Activated CD8-positive, alpha-beta memory T cell treated with anti-CD3 and anti-CD28 coated beads for 4 hours (primary cell): Measurements from ENCODE around the gene CCT3.
A peak's percentile ranks its signal among the peaks of the same experiment; 100 is the strongest.
"Not testable (repeated sequence)": the region's sequence is repeated elsewhere in the genome, so short reads cannot be mapped to it uniquely, and the experiment has no call there.

Experiments used
- DNase-seq, 2 donors: peaks; one replicate each; pipeline ENCODE4 v3.0.0-alpha.2; 2020; ENCODE audit warnings: low read depth in 2 of 2

CCT3 gene

DNA sequence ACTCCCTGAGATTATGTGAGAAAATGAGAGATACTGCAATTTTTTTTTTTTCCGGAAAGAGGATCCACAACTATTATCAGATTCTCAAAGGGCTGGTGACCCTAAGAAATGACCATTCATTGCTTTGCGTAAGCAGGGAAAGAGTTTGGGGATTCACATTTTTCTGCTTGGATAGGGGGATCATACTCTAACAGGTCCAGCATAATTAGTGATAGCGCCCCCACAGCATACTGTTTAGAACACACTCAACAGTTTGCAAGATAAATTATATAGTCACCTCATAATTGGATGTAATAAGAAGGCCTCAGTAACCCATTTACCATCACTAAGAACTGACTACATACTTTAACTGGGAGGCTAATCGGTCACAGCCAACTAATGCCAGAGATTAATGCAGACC lies 1.9 kb downstream of the CCT3 start:
- no peak for DNase-seq

DNA sequence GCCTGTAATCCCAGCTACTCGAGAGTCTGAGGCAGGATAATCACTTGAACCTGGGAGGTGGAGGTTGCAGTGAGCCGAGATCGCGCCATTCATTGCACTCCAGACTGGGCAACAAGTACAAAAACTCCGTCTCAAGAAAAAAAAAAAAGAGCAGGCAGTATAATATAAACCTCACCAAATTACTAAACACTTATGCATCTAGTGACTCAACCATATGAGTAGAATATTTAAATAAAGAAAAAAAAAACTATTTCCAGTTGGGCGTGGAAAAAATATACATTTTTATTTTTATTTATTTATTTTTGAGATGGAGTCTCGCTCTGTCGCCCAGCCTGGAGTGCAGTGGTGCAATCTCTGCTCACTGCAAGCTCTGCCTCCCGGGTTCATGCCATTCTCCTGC lies 14.9 kb downstream of the CCT3 start:
- not testable (repeated sequence) for DNase-seq

DNA sequence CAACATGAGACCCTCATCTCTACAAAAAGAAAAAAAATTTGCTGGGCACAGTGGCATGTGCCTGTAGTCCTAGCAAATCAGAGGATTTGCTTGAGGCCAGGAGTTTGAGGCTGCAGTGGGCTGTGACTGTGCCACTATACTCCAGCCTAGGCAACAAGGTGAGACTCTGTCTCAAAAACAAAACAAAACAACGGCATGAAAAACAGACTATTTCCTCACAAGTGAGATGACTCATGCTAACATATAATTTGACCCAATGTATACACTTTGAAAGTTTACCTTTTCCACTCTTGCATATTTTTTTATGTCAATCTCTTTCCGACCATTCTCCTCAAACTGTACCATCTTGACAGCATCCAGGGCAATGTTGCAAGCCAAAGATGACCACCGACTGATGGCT lies 17.5 kb downstream of the CCT3 start:
- DNase-seq: no peak

DNA sequence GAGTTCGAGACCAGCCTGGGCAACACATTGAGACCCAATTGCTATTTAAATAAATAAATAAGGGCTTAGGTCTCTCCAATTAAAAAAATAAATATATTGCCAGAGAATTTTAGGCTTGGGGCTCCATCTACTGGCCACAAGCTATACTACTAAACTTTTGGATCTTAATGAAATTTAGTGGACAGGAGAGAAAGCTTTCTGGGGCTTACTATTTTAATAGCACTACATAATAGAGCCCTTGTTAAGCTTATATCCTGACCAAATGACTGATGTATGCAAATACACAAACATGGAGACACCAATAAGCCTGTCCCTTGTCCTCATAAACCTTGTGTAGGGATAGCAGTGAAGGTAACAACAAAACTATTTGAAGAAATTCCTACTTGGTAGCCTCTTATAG lies 18.4 kb downstream of the CCT3 start:
- DNase-seq: no peak

DNA sequence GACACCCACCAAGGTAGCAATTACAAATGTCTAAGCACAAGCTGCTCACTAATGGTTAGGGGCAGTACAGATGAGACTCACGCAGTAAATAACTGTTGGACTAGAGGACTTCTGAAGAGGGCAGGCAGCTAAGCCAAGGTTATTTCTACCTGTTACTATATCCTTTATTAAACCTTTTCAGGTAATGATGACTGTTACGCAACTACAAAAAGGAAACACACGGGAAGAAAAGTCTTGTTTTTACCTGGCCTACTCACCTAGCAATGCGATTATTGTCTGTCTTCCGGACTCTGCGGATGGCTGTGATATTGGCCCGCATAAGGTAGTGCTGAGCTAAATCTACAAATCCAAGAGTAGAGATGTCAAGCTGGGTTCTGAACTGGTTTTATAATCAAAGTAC lies 21.2 kb downstream of the CCT3 start:
- DNase-seq: no peak

DNA sequence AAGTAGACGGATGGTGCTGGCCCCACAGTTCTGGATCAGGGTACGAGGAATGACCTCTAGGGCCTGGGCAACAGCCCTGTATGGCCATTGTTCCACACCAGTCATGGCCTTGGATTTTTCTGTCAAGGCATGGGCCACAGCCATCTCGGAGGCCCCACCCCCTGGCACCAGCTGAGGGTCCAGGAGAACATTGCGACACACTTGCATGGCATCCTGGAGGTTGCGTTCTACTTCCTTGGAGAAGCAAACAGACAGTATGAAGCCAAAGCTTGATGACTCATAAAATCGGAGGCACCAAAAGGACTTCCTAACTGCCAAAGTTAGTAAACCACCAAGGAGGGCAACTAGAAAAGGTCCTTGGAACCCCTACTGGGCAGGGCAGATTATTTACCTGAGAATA lies 27.1 kb downstream of the CCT3 start:
- no peak for DNase-seq

DNA sequence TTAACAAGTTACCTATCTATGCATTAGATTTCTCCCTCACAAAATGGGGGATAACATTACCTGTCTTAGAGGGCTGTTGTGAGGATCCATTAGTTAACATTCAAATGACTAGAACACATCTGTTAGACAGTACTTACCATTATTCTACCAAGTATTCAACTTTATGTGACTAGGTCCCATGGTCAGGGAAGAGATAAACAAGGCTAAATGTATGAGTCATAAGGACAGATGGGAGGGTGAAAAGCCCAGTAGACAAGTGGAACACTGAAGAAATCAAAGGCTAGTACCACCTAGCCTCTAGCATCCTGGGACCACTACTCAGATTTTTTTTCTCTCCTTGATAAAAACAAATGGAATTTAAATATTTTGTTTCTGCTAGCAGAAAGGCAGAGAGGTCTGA lies 30.0 kb downstream of the CCT3 start:
- no peak for DNase-seq

DNA sequence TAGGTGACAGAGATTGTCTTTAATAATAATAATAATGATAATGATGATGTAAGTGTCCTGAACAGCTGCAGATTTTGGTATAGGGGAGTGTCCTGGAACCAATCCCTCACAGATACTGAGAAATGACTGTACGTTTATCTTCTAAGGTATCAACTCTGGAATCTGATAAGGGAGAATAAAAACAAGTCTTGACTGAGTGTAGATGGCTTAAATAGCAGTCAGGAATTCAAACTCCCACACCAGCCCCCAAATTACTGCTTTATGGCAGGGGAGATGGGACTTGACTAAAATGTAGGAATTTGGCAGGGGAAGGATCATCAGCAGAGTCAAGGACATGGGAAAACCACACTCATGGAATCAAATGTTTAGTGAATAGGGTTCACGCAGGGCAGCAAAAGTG lies 32.9 kb downstream of the CCT3 start:
- no peak for DNase-seq

DNA sequence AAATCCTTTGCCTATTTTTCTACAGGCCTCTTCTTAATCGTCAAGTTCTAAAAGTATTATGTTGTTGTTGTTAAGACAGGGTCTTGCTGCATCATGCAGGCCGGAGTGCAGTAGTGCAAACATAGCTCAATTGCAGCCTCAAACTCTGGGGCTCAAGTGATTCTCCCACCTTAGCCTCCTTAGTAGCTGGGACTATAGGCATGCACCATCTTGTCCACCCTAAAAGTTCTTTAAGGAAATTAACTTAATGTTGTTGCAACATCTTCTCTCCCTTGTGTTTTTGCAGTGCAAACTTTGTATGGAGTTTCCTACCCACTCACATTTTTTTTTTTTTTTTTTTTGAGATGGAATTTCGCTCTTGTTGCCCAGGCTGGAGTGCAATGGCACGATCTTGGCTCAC lies 34.9 kb downstream of the CCT3 start:
- DNase-seq: no peak

DNA sequence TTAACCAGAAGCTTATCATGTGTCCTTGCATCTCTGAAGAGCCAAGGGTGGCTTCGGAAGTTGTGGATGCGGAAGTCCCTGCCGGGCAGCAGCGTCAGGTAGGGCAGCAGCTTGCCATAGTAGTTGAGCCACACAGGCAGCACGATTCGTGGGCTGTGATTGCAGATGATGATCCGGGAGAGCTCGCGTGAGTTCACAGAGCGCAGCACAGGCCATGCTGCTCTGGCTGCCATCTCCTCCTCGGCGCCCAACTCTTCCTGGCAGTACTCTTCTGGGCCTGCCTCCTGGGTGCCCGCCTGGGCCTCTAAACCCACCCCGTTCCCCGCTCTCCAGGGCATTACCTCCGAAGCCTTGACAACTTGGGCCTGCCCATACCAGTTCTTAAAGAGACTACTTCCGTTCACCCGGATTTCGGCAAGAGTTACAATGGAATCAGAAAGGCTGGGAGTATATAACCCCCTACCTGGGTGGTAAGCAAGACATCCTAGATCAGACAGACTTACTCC lies 39.2 kb downstream of the CCT3 start, which contains the start of gene VHLL:
VHLL (minus strand) TSS at position 456 of the 506 bp plus-strand sequence; CDS start at position 338, 118 bp downstream.
- no peak for DNase-seq

DNA sequence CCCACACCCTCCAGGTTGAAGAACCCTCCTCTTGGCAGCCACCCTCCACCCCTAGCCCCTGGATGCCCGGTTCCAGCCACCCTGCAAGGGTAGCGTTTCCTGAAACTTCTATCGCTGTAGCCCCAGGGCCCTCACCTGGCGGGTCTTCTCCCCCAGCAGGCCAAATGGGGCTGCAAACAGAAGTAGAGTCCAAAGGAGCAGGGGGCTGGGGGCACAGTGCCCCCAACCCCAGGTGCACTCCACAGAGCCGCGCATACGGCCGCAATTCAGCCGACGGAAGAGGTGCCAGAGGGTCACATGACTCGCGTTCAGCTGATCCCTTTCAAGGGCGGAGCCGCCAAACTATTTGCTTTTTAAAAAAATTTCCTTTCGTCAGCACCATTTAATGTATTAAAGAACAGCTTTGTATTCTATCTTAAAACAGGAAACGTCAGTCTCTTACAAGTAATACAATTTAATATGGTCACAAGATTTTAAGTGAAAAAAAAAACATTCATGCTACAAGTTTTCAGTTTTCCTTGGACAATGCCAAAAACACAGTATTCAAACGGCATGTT lies 42.6 kb downstream of the CCT3 start, which contains the start of gene GLMP:
GLMP (minus strand) TSS at position 289 of the 557 bp plus-strand sequence; CDS start at position 255, 34 bp downstream.
- peak; percentile 4 to 30 for DNase-seq

DNA sequence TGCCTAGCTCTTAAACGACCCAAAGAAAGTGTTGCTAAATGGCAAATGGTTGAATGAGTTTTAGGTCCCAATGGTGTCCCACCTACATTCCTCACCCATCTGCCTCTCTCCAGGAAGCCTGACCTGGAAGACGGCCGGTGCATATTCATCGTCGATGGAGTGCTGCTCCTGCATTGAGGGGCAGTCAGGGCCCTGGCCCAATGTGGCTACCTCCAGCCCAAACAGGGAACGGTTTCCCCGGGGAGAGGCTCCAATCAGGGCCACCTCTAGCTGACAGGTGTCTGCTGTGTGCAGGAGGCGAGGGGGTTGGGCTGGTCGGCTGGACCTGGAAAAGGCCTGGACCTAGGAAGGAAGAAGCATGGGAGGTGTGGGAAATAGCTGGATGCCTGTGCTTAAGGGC lies 44.2 kb downstream of the CCT3 start:
- DNase-seq: no peak

DNA sequence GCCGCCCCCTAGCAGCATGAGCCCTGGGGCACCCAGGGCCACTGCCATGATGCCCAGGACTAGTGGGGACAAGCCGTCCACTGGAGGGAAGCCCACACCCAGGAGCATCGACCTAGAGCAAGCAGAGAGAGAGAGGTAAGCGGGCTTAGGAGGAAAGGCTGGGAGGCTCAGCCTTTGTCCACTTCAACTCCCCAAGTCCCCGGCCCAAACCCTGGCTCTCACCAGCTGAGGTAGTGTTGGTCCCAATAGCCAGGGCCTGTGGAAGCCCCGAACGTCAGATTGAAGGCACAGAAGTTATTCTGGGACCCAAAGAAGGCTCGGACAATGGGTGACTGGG lies 45.0 kb downstream of the CCT3 start:
- no peak for DNase-seq

DNA sequence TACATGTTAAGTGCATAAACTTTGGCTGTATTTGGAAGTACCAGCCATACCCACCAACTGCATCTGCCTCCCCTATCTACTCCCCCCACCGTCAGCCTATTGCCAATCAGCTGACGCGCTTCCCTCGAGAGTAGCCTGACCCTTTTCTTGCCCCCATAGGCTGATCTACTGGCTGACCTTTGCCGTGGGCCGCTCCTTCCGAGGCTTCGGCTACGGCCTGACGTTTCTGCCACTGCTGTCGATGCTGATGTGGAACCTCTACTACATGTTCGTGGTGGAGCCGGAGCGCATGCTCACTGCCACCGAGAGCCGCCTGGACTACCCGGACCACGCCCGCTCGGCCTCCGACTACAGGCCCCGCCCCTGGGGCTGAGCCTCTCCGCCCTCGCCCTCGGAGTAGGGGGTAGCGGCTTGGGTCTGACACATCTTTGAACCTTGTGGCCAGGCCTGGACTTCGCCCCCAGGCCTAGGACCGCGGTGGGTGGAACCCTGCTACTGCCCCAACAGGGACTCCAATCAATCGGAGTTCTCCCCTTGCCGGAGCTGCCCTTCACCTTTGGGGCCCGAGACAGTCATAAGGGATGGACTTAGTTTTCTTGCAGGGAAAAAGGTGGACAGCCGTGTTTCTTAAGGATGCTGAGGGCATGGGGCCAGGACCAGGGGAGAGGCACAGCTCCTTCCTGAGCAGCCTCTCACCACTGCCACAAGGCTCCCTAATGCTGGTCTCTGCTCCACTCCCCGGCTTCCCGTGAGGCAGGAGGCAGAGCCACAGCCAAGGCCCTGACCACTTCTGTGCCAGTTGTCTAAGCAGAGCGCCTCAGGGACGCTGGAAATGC lies 46.6 kb downstream of the CCT3 start:
- DNase-seq: no peak

DNA sequence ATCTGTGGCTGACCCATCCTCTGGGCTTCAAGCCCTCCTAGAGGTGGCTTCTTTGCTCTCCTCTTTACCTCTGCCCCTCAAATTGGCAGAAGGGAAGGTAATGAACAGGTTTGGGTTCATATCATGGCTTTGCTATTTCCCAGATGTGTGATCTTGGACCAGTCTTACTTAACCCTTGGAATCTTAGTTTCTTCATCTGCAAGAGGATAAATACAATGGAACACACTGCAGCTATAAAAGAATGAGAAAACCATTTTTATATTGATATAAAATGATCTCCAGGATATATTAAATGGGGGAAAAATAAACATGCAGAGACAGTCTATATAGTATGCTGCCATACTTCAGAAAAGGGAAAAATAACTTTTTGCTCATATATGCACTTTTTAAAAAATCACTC lies 48.2 kb downstream of the CCT3 start:
- no peak for DNase-seq

DNA sequence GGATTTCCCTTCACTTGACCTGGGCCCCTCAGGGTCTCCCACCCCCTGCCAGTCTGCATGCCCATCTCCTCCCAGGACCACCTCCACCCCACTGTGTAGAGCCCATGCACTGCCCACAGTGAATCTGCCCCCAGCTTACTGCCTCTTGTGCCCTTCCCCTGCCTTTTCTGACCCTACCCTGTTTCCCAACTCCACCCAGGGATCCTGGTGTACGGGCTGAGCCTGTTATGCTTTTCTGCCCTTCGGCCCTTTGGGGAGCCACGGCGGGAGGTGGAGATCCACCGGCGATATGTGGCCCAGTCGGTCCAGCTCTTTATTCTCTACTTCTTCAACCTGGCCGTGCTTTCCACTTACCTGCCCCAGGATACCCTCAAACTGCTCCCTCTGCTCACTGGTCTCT lies 52.0 kb downstream of the CCT3 start:
- no peak for DNase-seq

DNA sequence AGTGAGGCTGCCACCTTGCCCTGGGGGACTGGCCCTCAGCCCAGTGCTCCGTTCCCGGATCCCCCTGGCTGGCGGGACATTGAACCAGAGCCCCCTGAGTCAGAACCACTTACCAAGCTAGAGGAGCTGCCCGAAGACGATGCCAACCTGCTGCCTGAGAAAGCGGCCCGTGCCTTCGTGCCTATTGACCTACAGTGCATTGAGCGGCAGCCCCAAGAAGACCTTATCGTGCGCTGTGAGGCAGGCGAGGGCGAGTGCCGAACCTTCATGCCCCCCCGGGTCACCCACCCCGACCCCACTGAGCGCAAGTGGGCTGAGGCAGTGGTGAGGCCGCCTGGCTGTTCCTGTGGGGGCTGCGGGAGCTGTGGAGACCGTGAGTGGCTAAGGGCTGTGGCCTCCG lies 52.7 kb downstream of the CCT3 start:
- DNase-seq: no peak

DNA sequence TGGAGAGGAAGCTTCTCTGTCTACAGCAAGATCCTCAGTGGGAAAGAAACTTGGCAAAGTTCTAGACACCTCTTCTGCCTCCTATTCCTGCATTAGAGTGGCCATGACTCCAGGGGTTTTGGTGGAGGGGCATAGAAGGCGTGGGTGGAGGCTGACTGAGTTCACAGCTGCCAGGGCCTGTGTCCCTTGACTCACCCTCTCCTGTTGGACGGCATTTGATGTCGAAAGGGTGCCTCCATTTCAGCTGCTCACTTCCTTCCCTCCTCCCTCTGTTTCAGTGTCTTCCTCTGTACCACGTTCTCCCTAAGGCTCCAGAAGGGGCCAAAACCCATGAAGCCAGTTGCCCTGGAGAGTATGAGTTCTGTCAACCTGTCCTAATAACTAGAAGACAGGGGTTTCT lies 53.3 kb downstream of the CCT3 start:
- DNase-seq: no peak

DNA sequence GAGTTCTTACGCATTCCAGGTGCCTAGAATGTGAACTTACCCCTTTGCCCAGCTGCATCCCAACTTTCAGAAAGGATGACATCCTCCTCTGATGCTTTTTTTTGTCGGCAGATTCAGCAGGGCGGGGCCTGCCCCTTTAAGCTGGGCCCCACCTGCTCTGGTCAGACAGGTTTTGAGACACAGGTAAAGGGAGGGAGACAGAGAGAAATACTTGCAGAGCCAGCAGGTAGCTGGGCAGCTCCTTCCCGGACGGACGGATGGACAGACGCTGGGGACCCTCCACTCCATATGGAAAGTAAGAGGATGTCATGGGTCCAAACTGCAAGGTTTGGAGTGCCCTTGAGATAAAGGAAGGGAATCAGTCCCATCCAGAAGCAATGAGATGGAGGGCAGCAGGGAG lies 54.0 kb downstream of the CCT3 start, which contains the start of gene TMEM79:
TMEM79 (plus strand) TSS at position 214 of the 400 bp plus-strand sequence. CDS start 902 bp downstream, outside the sequence.
- DNase-seq: no peak

DNA sequence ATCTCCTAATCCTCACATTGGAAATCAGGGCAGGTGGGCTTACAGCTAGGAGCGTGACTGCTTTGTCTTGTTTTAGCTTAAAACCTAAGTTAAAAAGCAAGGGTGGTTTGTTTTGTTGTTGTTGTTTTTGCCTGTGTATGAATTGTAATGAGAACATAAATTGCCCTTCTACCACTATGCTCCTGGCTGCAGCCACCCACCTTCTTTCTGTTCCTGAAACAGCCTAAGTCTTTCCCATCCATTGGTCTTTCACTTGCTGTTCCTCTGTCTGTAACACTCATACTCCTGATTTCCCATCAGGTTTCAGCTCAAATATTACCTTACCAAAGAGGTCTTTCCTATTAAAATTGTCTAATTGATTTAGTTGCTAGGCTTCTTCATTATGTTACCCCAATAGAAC lies 54.6 kb downstream of the CCT3 start:
- DNase-seq: no peak

DNA sequence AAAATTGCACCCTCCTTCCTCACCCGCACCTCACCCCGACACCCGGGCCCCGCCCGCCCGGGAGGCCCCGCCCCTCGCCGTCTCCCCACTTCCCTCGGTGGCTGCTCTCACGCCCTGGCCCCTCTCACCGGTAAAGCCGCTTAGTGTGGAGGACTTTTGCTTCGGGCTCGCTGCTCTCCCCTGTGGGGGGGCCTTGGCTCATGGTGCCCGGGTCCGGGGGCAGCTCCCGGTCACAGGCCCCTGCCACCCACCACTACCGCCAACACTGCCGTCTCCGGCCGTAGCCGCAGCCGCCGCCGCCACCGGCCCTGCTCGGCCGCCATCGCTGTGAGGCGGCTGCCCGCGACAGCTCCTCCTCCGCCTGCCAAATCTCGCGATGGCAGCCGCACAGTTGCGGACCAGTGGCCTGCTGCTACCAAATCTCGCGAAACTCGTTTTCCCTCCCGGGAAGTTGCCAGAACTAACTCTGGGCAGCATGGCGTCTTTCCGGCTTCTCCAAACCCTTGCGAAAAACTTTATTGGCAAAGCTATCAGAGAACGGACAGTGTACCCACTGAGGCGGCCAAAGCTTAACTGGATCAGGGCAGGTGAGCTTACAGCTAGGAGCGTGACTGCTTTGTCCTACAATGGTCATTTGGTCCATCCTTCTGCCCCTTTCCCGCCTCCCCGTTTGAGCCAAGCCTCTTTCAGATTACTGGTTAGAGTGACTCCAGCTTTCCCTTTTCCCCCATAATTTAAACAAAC lies 55.4 kb downstream of the CCT3 start, which contains the start of gene SMG5:
SMG5 (minus strand) TSS at position 347 of the 744 bp plus-strand sequence; CDS start at position 202, 145 bp downstream.
- DNase-seq: peak; percentile 83 to 91
